Thoracic aorta (tissue), 2 donors: ENCODE results near the gene SH3PXD2A. TPM values are rescaled to one million over a fixed set of nuclear protein-coding genes. Genes with fewer than 3 reads are reported as not detected.

ENCODE experiments used
- ATAC-seq: fragments of 150-250 bp; one replicate; pipeline ENCODE4 v1.8.0; 2017; ENCODE audit warnings: low read depth; ENCODE audit not compliant: insufficient number of reproducible peaks, low FRiP score
- DNase-seq: peaks from one replicate; pipeline ENCODE4 v3.0.0-alpha.2; 2020; ENCODE audit warnings: low spot score
- H3K27ac ChIP-seq, 2 donors: fragments of 200-600 bp; sonication (generic); 1 replicate in 1 of 2; 2 replicates in 1 of 2; pipeline ENCODE4 v1.5.1; 2016; ENCODE audit warnings: mild to moderate bottlenecking in 2 of 2, moderate library complexity in 2 of 2
- H3K27me3 ChIP-seq: fragments of 200-600 bp; sonication (generic); replicated peaks from 2 replicates; pipeline ENCODE4 v1.6.0; 2016; ENCODE audit warnings: mild to moderate bottlenecking; ENCODE audit not compliant: insufficient read depth
- H3K36me3 ChIP-seq: fragments of 200-600 bp; sonication (generic); one replicate; pipeline ENCODE4 v1.5.1; 2016
- H3K4me1 ChIP-seq, 2 donors: fragments of 200-600 bp; sonication (generic); 1 replicate in 1 of 2; 2 replicates in 1 of 2; pipeline versions ENCODE4 v1.5.1 to v1.6.0; 2016; ENCODE audit warnings: low read depth in 2 of 2, mild to moderate bottlenecking in 1 of 2; ENCODE audit not compliant: control insufficient read depth in 1 of 2
- H3K4me3 ChIP-seq: fragments of 200-600 bp; sonication (generic); 2 replicates; pipeline ENCODE4 v1.5.1; 2016; ENCODE audit warnings: mild to moderate bottlenecking
- H3K9me3 ChIP-seq: fragments of 200-600 bp; sonication (generic); 2 replicates; pipeline ENCODE4 v1.5.1; 2016
- CTCF ChIP-seq: fragments of 200-600 bp; sonication (generic); IDR thresholded peaks from one replicate; pipeline ENCODE4 v1.5.1; 2019; ENCODE audit warnings: antibody characterized with exemption
- total RNA-seq, 2 donors: library from RNA; depleted of rRNA; stranded (reverse); fragments of >200 nt; gene quantifications; one replicate each; pipeline versions ENCODE4 v1.1.0 to v1.2.3, GENCODE V29; 2016

The SH3PXD2A gene
- total RNA-seq, 2 donors from 2014 or later = 28.3 to 51.5 TPM

- H3K27ac ChIP-seq = peak overlapping the region in 1 of 2 donors; percentile 23
- ATAC-seq (no peak), DNase-seq (no peak)
- TF ChIP-seq CTCF = no peak
- H3K4me3 ChIP-seq = no peak overlapping the region
- H3K4me1 ChIP-seq = peaks cover 5 to 15% of the 10 kb centered on the region in 2 donors
- no peaks in the 10 kb centered on the region for H3K9me3 ChIP-seq
- H3K36me3 ChIP-seq = no peaks in the 10 kb centered on the region
- no peaks in the 10 kb centered on the region for H3K27me3 ChIP-seq
Measured at GRCh38 chr10:103751667-103752290, 103.6 kb downstream of the SH3PXD2A start.

GRCh38 chr10:103750836-103751235 is 104.5 kb downstream of the SH3PXD2A start:
- Histone ChIP-seq H3K4me1 (peaks cover 5 to 15% of the 10 kb centered on the region in 2 donors), H3K36me3 (no peaks in the 10 kb centered on the region), H3K4me3 (no peak overlapping the region), H3K27me3 (no peaks in the 10 kb centered on the region), H3K9me3 (no peaks in the 10 kb centered on the region), H3K27ac (no peak overlapping the region)
- ATAC-seq (no peak), DNase-seq (no peak)
- TF ChIP-seq CTCF = no peak

GRCh38 chr10:103749779-103750178 is 105.6 kb downstream of the SH3PXD2A start:
- Histone ChIP-seq H3K36me3 (no peaks in the 10 kb centered on the region), H3K9me3 (no peaks in the 10 kb centered on the region), H3K27ac (no peak overlapping the region), H3K4me3 (no peak overlapping the region), H3K27me3 (no peaks in the 10 kb centered on the region), H3K4me1 (peaks cover 5 to 15% of the 10 kb centered on the region in 2 donors)
- TF ChIP-seq CTCF = no peak
- DNase-seq = no peak
- no peak for ATAC-seq

- H3K36me3 ChIP-seq = no peaks in the 10 kb centered on the region
- no peaks in the 10 kb centered on the region for H3K9me3 ChIP-seq
- no peak for TF ChIP-seq CTCF
- ATAC-seq (no peak), DNase-seq (no peak)
- H3K4me3 ChIP-seq = no peak overlapping the region
- no peaks in the 10 kb centered on the region for H3K27me3 ChIP-seq
- H3K27ac ChIP-seq = no peak overlapping the region
- H3K4me1 ChIP-seq = peaks cover 5 to 15% of the 10 kb centered on the region in 2 donors
Measured at GRCh38 chr10:103748020-103748419, 107.4 kb downstream of the SH3PXD2A start.

- Histone ChIP-seq H3K36me3 (no peaks in the 10 kb centered on the region), H3K9me3 (no peaks in the 10 kb centered on the region), H3K27me3 (no peaks in the 10 kb centered on the region), H3K27ac (no peak overlapping the region), H3K4me3 (no peak overlapping the region), H3K4me1 (peaks cover 5 to 12% of the 10 kb centered on the region in 2 donors)
- TF ChIP-seq CTCF = no peak
- ATAC-seq (no peak), DNase-seq (no peak)
Measured at GRCh38 chr10:103747193-103747865, 108.0 kb downstream of the SH3PXD2A start.
